Fibroblast of lung (primary cell): ENCODE results near the gene XIRP2. TPM values are rescaled to one million over a fixed set of nuclear protein-coding genes. Genes with fewer than 3 reads are reported as not detected.

Experiments
- DNase-seq, 2 donors: peaks; one replicate each; pipeline versions ENCODE4 v3.0.0 to v3.0.0-alpha.2; 2010; ENCODE audit warnings: low read depth in 2 of 2
- H2AFZ ChIP-seq: 2 replicates; pipeline ENCODE4 v1.5.1; 2012; ENCODE audit warnings: low read length, control low read depth, inconsistent platforms
- H3K27ac ChIP-seq: 2 replicates; pipeline ENCODE4 v1.5.1; 2011; ENCODE audit warnings: low read length, control low read depth; ENCODE audit not compliant: insufficient read depth
- H3K27me3 ChIP-seq: 2 replicates; pipeline ENCODE4 v1.5.1; 2011; ENCODE audit warnings: mild to moderate bottlenecking, low read length; ENCODE audit not compliant: control insufficient read depth, insufficient read depth
- H3K36me3 ChIP-seq: 2 replicates; pipeline ENCODE4 v1.5.1; 2011; ENCODE audit warnings: low read length; ENCODE audit not compliant: control insufficient read depth, insufficient read depth
- H3K4me1 ChIP-seq: 2 replicates; pipeline ENCODE4 v1.5.1; 2011; ENCODE audit warnings: low read length; ENCODE audit not compliant: control insufficient read depth, insufficient read depth; ENCODE audit errors: extremely low read depth
- H3K4me2 ChIP-seq: 2 replicates; pipeline ENCODE4 v1.5.1; 2011; ENCODE audit warnings: low read length, control low read depth; ENCODE audit not compliant: insufficient read depth; ENCODE audit errors: extremely low read depth
- H3K4me3 ChIP-seq, 4 experiments: fragments of 200-600 bp in 1 of 4; sonication (generic) in 1 of 4; replicated peaks in 1 of 4; 2 replicates each; pipeline ENCODE4 v1.5.1; 2011 to 2016; ENCODE audit warnings: low read length in 4 of 4, low read depth in 3 of 4, mild to moderate bottlenecking in 3 of 4, control low read depth in 2 of 4, inconsistent platforms in 1 of 4, mixed read lengths in 1 of 4; ENCODE audit not compliant: insufficient read depth in 1 of 4; ENCODE audit errors: control extremely low read depth in 1 of 4
- H3K79me2 ChIP-seq: 2 replicates; pipeline ENCODE4 v1.5.1; 2012; ENCODE audit warnings: mild to moderate bottlenecking, low read length, inconsistent platforms; ENCODE audit not compliant: control insufficient read depth, insufficient read depth
- H3K9ac ChIP-seq: 2 replicates; pipeline ENCODE4 v1.5.1; 2011; ENCODE audit warnings: mild to moderate bottlenecking, low read length, control low read depth; ENCODE audit not compliant: insufficient read depth
- H3K9me3 ChIP-seq: 2 replicates; pipeline ENCODE4 v1.5.1; 2012; ENCODE audit warnings: low read depth, low read length; ENCODE audit not compliant: control insufficient read depth, insufficient read depth
- H4K20me1 ChIP-seq: 2 replicates; pipeline ENCODE4 v1.5.1; 2011; ENCODE audit warnings: low read length; ENCODE audit not compliant: control insufficient read depth, insufficient read depth; ENCODE audit errors: extremely low read depth
- EZH2 ChIP-seq: IDR thresholded peaks from 2 replicates; pipeline ENCODE4 v1.5.1; 2012; ENCODE audit warnings: low read length, control low read depth, mild to moderate bottlenecking; ENCODE audit errors: missing control alignments
- polyA plus RNA-seq, 2 donors: library from polyadenylated mRNA; depleted of rRNA in 1 of 2; stranded (reverse) in 1 of 2; unstranded in 1 of 2; fragments of >200 nt; gene quantifications; 2 replicates each; pipeline ENCODE4 v1.2.1, GENCODE V29; 2011 to 2012; ENCODE audit warnings: missing spikeins in 1 of 2
- total RNA-seq: library from RNA; depleted of rRNA; stranded (reverse); fragments of >200 nt; gene quantifications from 2 replicates; pipeline ENCODE4 v1.2.1, GENCODE V29; 2014
- TF ChIP-seq, protein P1 (sequence below), 2 donors: IDR thresholded peaks in 1 of 2; conservative IDR thresholded peaks in 1 of 2; 1 replicate in 1 of 2; 2 replicates in 1 of 2; pipeline ENCODE4 v1.5.1; 2011 to 2012; ENCODE audit warnings: low read length in 2 of 2, control low read depth in 1 of 2, inconsistent platforms in 1 of 2, low read depth in 1 of 2, mild to moderate bottlenecking in 1 of 2

The XIRP2 gene
- total and polyA plus RNA-seq, 2 donors (not counting 1 experiment from before 2014, with no cell fraction given), result 1.1 to 2.0 TPM

DNA sequence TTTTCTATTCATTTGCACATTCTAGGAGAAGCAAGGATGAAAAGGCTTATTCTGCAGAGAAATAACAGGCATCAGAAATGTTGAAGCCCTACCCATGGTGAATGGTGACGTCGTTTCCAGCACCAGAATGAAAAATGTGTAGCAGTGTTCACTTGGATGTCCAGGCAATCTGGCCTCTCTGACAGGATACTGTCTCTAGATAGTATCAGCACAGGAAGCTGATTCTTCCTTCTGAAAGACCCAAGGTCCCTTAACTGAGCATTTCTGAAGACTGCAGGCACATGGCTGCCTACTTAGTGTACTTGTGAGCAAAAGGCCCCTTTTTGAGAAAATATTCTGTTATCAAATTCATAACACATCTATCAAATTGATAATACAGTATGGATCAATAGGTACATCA lies 234.1 kb downstream of the XIRP2 start:
- no peak overlapping the region for H2AFZ ChIP-seq
- no peaks in the 10 kb centered on the region for H3K36me3 ChIP-seq
- DNase-seq, result no peak
- no peaks in the 10 kb centered on the region for H3K79me2 ChIP-seq
- no peak overlapping the region for H3K4me3 ChIP-seq
- TF ChIP-seq EZH2, result no peak
- TF ChIP-seq, protein P1, sequence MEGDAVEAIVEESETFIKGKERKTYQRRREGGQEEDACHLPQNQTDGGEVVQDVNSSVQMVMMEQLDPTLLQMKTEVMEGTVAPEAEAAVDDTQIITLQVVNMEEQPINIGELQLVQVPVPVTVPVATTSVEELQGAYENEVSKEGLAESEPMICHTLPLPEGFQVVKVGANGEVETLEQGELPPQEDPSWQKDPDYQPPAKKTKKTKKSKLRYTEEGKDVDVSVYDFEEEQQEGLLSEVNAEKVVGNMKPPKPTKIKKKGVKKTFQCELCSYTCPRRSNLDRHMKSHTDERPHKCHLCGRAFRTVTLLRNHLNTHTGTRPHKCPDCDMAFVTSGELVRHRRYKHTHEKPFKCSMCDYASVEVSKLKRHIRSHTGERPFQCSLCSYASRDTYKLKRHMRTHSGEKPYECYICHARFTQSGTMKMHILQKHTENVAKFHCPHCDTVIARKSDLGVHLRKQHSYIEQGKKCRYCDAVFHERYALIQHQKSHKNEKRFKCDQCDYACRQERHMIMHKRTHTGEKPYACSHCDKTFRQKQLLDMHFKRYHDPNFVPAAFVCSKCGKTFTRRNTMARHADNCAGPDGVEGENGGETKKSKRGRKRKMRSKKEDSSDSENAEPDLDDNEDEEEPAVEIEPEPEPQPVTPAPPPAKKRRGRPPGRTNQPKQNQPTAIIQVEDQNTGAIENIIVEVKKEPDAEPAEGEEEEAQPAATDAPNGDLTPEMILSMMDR (conservative IDR thresholded peaks at IDR 0.05 in 1 of 2, IDR thresholded peaks at IDR 0.05 in 1 of 2; ENCODE audit: low read depth in 1 of 2, low read length in 2 of 2), result no peak
- H3K9me3 ChIP-seq, result no peaks in the 10 kb centered on the region
- H3K9ac ChIP-seq, result no peak overlapping the region
- no peak overlapping the region for H3K27ac ChIP-seq
- no peaks in the 10 kb centered on the region for H3K27me3 ChIP-seq
- no peaks in the 10 kb centered on the region for H4K20me1 ChIP-seq
- H3K4me1 ChIP-seq, result no peaks in the 10 kb centered on the region
- H3K4me2 ChIP-seq, result no peak overlapping the region

DNA sequence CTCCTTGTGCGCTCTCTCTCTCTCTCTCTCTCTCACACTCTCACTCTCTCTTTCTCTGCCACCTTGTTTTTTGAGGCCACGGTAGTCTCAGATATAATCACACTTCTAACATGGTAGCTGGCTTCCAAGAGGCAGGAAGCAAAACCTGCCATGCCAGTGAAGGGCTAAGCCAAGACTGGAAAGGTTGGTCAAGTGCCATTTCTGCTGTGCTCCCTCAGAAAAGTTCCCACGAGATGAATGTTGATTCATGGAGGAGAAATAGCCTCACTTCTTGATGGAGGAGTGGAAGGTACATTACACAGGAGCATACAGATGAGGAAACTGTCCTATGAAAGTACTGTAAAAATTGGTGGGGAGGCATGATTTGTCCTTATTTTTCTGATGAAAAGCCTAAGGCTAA lies 237.9 kb downstream of the XIRP2 start:
- no peaks in the 10 kb centered on the region for H3K79me2 ChIP-seq
- H3K27ac ChIP-seq, result no peak overlapping the region
- TF ChIP-seq, protein P1 (conservative IDR thresholded peaks at IDR 0.05 in 1 of 2, IDR thresholded peaks at IDR 0.05 in 1 of 2; ENCODE audit: low read depth in 1 of 2, low read length in 2 of 2), result no peak
- no peak for TF ChIP-seq EZH2
- H3K4me2 ChIP-seq, result no peak overlapping the region
- H3K27me3 ChIP-seq, result no peaks in the 10 kb centered on the region
- no peak for DNase-seq
- H3K9me3 ChIP-seq, result no peaks in the 10 kb centered on the region
- H2AFZ ChIP-seq, result no peak overlapping the region
- no peaks in the 10 kb centered on the region for H3K4me1 ChIP-seq
- no peaks in the 10 kb centered on the region for H4K20me1 ChIP-seq
- no peaks in the 10 kb centered on the region for H3K36me3 ChIP-seq
- H3K4me3 ChIP-seq, result no peak overlapping the region
- no peak overlapping the region for H3K9ac ChIP-seq

DNA sequence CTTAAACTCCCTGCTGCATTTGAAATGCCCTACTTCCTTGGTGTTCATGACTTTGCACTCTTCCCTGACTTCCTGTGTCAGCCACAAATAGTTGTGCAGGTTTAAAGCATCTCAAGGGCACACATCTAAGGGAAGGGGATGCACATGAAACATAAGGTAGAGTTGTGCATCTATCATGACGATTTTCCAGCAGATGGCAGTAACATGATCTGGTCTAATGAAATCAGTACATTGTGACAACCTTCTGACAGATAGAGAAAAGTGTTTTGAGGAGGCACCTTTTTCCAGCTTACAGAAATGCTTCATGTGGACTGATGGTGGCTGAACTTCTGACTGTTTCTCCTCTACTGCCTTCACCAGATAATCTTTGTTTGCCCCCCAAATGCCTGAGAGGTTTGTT lies 238.9 kb downstream of the XIRP2 start:
- no peak for TF ChIP-seq EZH2
- TF ChIP-seq, protein P1 (conservative IDR thresholded peaks at IDR 0.05 in 1 of 2, IDR thresholded peaks at IDR 0.05 in 1 of 2; ENCODE audit: low read depth in 1 of 2, low read length in 2 of 2), result peak in 1 of 2 donors; percentile 37

More for the DNA sequence above, 238.9 kb downstream of the XIRP2 start:
- peak; percentile 31 to 58 for DNase-seq
- no peak overlapping the region for H2AFZ ChIP-seq
- no peaks in the 10 kb centered on the region for H3K27me3 ChIP-seq
- H3K4me3 ChIP-seq, result no peak overlapping the region
- H3K79me2 ChIP-seq, result no peaks in the 10 kb centered on the region
- no peaks in the 10 kb centered on the region for H3K36me3 ChIP-seq
- no peaks in the 10 kb centered on the region for H3K9me3 ChIP-seq
- H4K20me1 ChIP-seq, result no peaks in the 10 kb centered on the region
- no peaks in the 10 kb centered on the region for H3K4me1 ChIP-seq
- no peak overlapping the region for H3K4me2 ChIP-seq
- no peak overlapping the region for H3K9ac ChIP-seq
- H3K27ac ChIP-seq, result no peak overlapping the region
